Panc1 (cell line): Measurements from ENCODE around the gene PDZK1IP1.

Source experiments
- POLR2AphosphoS5 ChIP-seq: IDR thresholded peaks from 2 replicates; pipeline ENCODE4 v1.6.1; 2012; ENCODE audit warnings: mild to moderate bottlenecking, low read depth, low read length, moderate library complexity
- SIN3A ChIP-seq: IDR thresholded peaks from 2 replicates; pipeline ENCODE4 v1.6.1; 2012; ENCODE audit warnings: low read depth, mild to moderate bottlenecking, low read length, moderate library complexity, borderline replicate concordance; ENCODE audit not compliant: insufficient read depth
- TCF7L2 ChIP-seq: IDR thresholded peaks from 2 replicates; pipeline ENCODE4 v1.6.1; 2011; ENCODE audit warnings: mild to moderate bottlenecking, low read depth, low read length, inconsistent platforms
- TF ChIP-seq, protein P1 (sequence below): fragments of 450-650 bp; IDR thresholded peaks from 2 replicates; pipeline ENCODE4 v1.5.1; 2017; ENCODE audit warnings: mild to moderate bottlenecking

GRCh38 chr1:47137198-47137597, 52.6 kb downstream of the PDZK1IP1 start, which contains the start of gene CYP4A22:
- no peak for TF ChIP-seq POLR2AphosphoS5
- TF ChIP-seq, protein P1, sequence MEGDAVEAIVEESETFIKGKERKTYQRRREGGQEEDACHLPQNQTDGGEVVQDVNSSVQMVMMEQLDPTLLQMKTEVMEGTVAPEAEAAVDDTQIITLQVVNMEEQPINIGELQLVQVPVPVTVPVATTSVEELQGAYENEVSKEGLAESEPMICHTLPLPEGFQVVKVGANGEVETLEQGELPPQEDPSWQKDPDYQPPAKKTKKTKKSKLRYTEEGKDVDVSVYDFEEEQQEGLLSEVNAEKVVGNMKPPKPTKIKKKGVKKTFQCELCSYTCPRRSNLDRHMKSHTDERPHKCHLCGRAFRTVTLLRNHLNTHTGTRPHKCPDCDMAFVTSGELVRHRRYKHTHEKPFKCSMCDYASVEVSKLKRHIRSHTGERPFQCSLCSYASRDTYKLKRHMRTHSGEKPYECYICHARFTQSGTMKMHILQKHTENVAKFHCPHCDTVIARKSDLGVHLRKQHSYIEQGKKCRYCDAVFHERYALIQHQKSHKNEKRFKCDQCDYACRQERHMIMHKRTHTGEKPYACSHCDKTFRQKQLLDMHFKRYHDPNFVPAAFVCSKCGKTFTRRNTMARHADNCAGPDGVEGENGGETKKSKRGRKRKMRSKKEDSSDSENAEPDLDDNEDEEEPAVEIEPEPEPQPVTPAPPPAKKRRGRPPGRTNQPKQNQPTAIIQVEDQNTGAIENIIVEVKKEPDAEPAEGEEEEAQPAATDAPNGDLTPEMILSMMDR: no peak
- TF ChIP-seq TCF7L2: no peak
- TF ChIP-seq SIN3A: no peak
